Measurements from ENCODE around the gene RAB5IF. TPM values are rescaled to one million over a fixed set of nuclear protein-coding genes. Genes with fewer than 3 reads are reported as not detected.

The RAB5IF gene
- total and polyA plus RNA-seq, 2 of the 4 experiments (the other 2 are of a cell fraction) = 74.0 to 93.1 TPM

DNA sequence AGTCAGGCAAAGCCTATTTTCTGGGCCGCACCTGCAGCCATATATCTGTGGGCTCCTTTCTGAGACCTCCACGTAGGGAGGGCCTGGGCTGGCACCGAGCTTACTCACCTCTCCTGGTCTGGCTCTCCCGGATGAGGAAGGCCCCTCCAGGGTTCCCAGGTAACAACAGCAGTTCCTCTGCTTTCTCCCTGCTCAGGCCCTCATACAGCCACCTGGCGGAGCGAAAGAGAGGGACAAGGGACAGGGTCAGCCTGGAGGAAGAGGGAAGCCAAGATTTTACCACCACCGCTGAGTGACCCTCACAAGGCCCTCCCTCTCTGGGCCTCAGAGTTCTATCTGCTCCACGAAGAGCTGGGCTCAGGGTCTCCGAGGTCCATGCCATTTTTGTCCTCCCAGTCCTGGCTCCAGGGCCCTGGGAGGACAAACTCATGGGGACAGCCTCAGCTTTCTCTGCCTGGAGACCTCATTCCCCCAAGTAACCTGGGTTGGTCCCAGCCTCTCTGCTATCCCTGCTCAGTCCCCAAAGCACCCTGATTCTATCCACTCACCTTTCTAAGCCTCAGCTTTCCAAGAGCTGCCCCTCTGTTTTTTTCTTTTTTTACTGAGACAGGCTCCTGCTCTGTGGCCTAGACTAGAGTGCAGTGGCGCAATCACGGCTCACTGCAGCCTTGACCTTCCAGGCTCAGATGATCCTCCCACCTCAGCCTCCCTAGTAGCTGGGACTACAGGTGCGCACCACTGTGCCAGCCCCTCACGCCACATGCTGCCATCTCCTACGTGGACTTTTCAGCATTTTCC lies 27.1 kb downstream of the RAB5IF start:
- Histone ChIP-seq H3K36me3 (ENCODE audit: control insufficient read depth, insufficient read depth, low read length) (no peaks in the 10 kb centered on the region), H3K18ac (ENCODE audit: low read depth, low read length) (no peak overlapping the region), H3K9me1 (ENCODE audit: insufficient read depth, low read length) (no peaks in the 10 kb centered on the region), H2AK5ac (ENCODE audit: low read depth, low read length) (no peak overlapping the region), H4K20me1 (ENCODE audit: insufficient read depth, low read length) (no peaks in the 10 kb centered on the region), H3K4ac (ENCODE audit: low read depth, low read length) (no peak overlapping the region), H3K79me1 (ENCODE audit: low read depth in 1 of 2, low read length in 2 of 2) (no peaks in the 10 kb centered on the region), H3K4me1 (ENCODE audit: control insufficient read depth, insufficient read depth, low read length) (no peaks in the 10 kb centered on the region), H2AFZ (replicated peaks; ENCODE audit: low read length, poor library complexity) (no peak overlapping the region), H3K9me3 (ENCODE audit: control insufficient read depth, insufficient read depth, low read length) (no peaks in the 10 kb centered on the region), H3K27ac (ENCODE audit: insufficient read depth, low read length) (no peak overlapping the region), H3K14ac (replicated peaks; ENCODE audit: low read depth, low read length) (no peak overlapping the region), H3K23ac (ENCODE audit: low read depth, low read length) (no peak overlapping the region), H3K9ac (ENCODE audit: low read depth, low read length) (no peak overlapping the region), H2BK120ac (ENCODE audit: low read depth, low read length) (no peak overlapping the region), H3K27me3 (ENCODE audit: control insufficient read depth, insufficient read depth, low read length) (no peaks in the 10 kb centered on the region), H3K4me2 (ENCODE audit: low read depth, low read length) (no peak overlapping the region), H4K5ac (ENCODE audit: low read depth, low read length) (no peak overlapping the region), H2BK5ac (ENCODE audit: low read depth, low read length, poor library complexity, severe bottlenecking) (no peak overlapping the region), H2BK20ac (ENCODE audit: low read depth, low read length) (no peak overlapping the region), H2BK15ac (ENCODE audit: low read depth, low read length) (no peak overlapping the region), H4K8ac (ENCODE audit: low read depth in 2 of 2, low read length in 2 of 2) (no peak overlapping the region), H4K91ac (ENCODE audit: insufficient read depth, low read depth, low read length) (no peak overlapping the region), H2AK9ac (replicated peaks; ENCODE audit: low read depth, low read length, poor library complexity) (no peak overlapping the region), H3K56ac (ENCODE audit: extremely low read depth, insufficient read depth, low read length) (no peak overlapping the region), H3K4me3 (ENCODE audit: insufficient read depth, low read depth, low read length) (no peak overlapping the region)
- BruUV-seq (replicated peaks) = no TSS peak
- TF ChIP-seq MAFK (IDR thresholded peaks at IDR 0.05; ENCODE audit: low read depth, low read length) (no peak), NFE2L2 (IDR thresholded peaks at IDR 0.05; ENCODE audit: low read depth, low read length) (no peak), RFX5 (IDR thresholded peaks at IDR 0.05; ENCODE audit: low read depth, low read length) (no peak), POLR2A (IDR thresholded peaks at IDR 0.05; ENCODE audit: low read depth, low read length) (no peak), MXI1 (IDR thresholded peaks at IDR 0.05; ENCODE audit: borderline replicate concordance, low read depth, low read length) (no peak), SMC3 (IDR thresholded peaks at IDR 0.05; ENCODE audit: low read depth, low read length) (no peak), RAD21 (IDR thresholded peaks at IDR 0.05; ENCODE audit: low read length) (no peak), FOS (IDR thresholded peaks at IDR 0.05; ENCODE audit: low read depth, low read length) (no peak), ELK1 (IDR thresholded peaks at IDR 0.05; ENCODE audit: borderline replicate concordance, low read depth, low read length) (no peak), CEBPB (IDR thresholded peaks at IDR 0.05; ENCODE audit: low read depth, low read length) (no peak), MAZ (IDR thresholded peaks at IDR 0.05; ENCODE audit: borderline replicate concordance, low read depth, low read length) (no peak), RCOR1 (IDR thresholded peaks at IDR 0.05; ENCODE audit: insufficient replicate concordance, low read length) (no peak), CHD1 (IDR thresholded peaks at IDR 0.05; ENCODE audit: low read depth, low read length) (no peak), BHLHE40 (IDR thresholded peaks at IDR 0.05; ENCODE audit: low read depth, low read length) (no peak)
- TF ChIP-seq, protein P1, sequence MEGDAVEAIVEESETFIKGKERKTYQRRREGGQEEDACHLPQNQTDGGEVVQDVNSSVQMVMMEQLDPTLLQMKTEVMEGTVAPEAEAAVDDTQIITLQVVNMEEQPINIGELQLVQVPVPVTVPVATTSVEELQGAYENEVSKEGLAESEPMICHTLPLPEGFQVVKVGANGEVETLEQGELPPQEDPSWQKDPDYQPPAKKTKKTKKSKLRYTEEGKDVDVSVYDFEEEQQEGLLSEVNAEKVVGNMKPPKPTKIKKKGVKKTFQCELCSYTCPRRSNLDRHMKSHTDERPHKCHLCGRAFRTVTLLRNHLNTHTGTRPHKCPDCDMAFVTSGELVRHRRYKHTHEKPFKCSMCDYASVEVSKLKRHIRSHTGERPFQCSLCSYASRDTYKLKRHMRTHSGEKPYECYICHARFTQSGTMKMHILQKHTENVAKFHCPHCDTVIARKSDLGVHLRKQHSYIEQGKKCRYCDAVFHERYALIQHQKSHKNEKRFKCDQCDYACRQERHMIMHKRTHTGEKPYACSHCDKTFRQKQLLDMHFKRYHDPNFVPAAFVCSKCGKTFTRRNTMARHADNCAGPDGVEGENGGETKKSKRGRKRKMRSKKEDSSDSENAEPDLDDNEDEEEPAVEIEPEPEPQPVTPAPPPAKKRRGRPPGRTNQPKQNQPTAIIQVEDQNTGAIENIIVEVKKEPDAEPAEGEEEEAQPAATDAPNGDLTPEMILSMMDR (conservative IDR thresholded peaks at IDR 0.05; ENCODE audit: low read depth, low read length) = no peak
- TF ChIP-seq, protein P2, sequence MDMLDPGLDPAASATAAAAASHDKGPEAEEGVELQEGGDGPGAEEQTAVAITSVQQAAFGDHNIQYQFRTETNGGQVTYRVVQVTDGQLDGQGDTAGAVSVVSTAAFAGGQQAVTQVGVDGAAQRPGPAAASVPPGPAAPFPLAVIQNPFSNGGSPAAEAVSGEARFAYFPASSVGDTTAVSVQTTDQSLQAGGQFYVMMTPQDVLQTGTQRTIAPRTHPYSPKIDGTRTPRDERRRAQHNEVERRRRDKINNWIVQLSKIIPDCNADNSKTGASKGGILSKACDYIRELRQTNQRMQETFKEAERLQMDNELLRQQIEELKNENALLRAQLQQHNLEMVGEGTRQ (IDR thresholded peaks at IDR 0.05; ENCODE audit: low read depth, low read length) = no peak
- ATAC-seq (ENCODE audit: low read depth) (no peak), DNase-seq (no peak)
- intact Hi-C loops (cut with micrococcal nuclease) = no loop called here
- dilution Hi-C loops (cut with HindIII; ENCODE audit: low sequenced_read_pairs, unreplicated experiment) = no loop called here
- CTCF ChIA-PET = interaction anchor here (1.0 kb wide), 1 partner anchor 27 kb away, joined by 3 read pairs; the partner anchor contains the start of gene RAB5IF
- in situ Hi-C loops (cut with MboI; ENCODE audit: low sequenced_read_pairs) = no loop called here
- 85% methylated on average over 6 of the region's 14 CpGs; no CpG with 5 or more reads in 1 of the 2 experiments for WGBS, 2 experiments (ENCODE audit: extremely low coverage in 2 of 2, insufficient read length in 1 of 2)
- POLR2A ChIA-PET (ENCODE audit: unreplicated experiment) = no interaction called here
